Esophagus squamous epithelium (tissue), 4 donors: ENCODE data around the gene ZNF654.

Source experiments
- CTCF ChIP-seq, 6 experiments: fragments of 450-650 bp in 4 of 6; fragments of 200-600 bp in 2 of 6; sonication (generic) in 2 of 6; IDR thresholded peaks; one replicate each; pipeline ENCODE4 v1.5.1; 2016 to 2019; ENCODE audit warnings: antibody characterized with exemption in 6 of 6, mild to moderate bottlenecking in 4 of 6, moderate library complexity in 4 of 6
- POLR2A ChIP-seq, 4 donors: fragments of 450-650 bp; IDR thresholded peaks; one replicate each; pipeline ENCODE4 v1.6.1; 2017; ENCODE audit warnings: antibody characterized with exemption in 4 of 4, mild to moderate bottlenecking in 4 of 4, moderate library complexity in 3 of 4

- TF ChIP-seq POLR2A (IDR thresholded peaks at IDR 0.05) = no peak
- no peak for TF ChIP-seq CTCF (IDR thresholded peaks at IDR 0.05)
Observed at GRCh38 chr3:88061746-88062145, 2.7 kb downstream of the ZNF654 start.
